ENCODE measurements around the gene TMEM127. TPM values are rescaled to one million over a fixed set of nuclear protein-coding genes. Genes with fewer than 3 reads are reported as not detected.

TMEM127 gene
- total RNA-seq, 2 donors from 2014 or later = 40.4 to 50.4 TPM

GRCh38 chr2:96236882-96237281 lies 28.9 kb downstream of the TMEM127 start:
- intact Hi-C loops (cut with DNase I) = no loop called here
- no peak overlapping the region for H3K27ac ChIP-seq
- WGBS = 95% methylated on average over 1 of the region's 1 CpG
- DNase-seq (ENCODE audit: low spot score) = no peak
- H3K36me3 ChIP-seq = no peaks in the 10 kb centered on the region
- TF ChIP-seq POLR2A (IDR thresholded peaks at IDR 0.05) (no peak), CTCF (IDR thresholded peaks at IDR 0.05) (no peak)
- H3K4me3 ChIP-seq = no peak overlapping the region
- H3K27me3 ChIP-seq (replicated peaks; ENCODE audit: insufficient read depth) = no peaks in the 10 kb centered on the region
- no peaks in the 10 kb centered on the region for H3K4me1 ChIP-seq (replicated peaks)
- no peaks in the 10 kb centered on the region for H3K9me3 ChIP-seq

GRCh38 chr2:96233880-96234316 lies 31.9 kb downstream of the TMEM127 start:
- WGBS = 86% methylated on average over 4 of the region's 4 CpGs
- no peaks in the 10 kb centered on the region for H3K9me3 ChIP-seq
- TF ChIP-seq POLR2A (IDR thresholded peaks at IDR 0.05) (no peak), CTCF (IDR thresholded peaks at IDR 0.05) (no peak), POLR2AphosphoS5 (IDR thresholded peaks at IDR 0.05) (no peak)
- H3K4me3 ChIP-seq = no peak overlapping the region
- intact Hi-C loops (cut with DNase I) = no loop called here
- H3K27ac ChIP-seq = no peak overlapping the region
- H3K27me3 ChIP-seq (replicated peaks; ENCODE audit: insufficient read depth) = no peaks in the 10 kb centered on the region
- no peak for DNase-seq (ENCODE audit: low spot score)
- no peaks in the 10 kb centered on the region for H3K4me1 ChIP-seq (replicated peaks)
- no peaks in the 10 kb centered on the region for H3K36me3 ChIP-seq

- 93% methylated on average over 6 of the region's 6 CpGs for WGBS
- no peak for DNase-seq (ENCODE audit: low spot score)
- intact Hi-C loops (cut with DNase I) = no loop called here
- Histone ChIP-seq H3K9me3 (no peaks in the 10 kb centered on the region), H3K36me3 (no peaks in the 10 kb centered on the region), H3K4me1 (replicated peaks) (no peaks in the 10 kb centered on the region), H3K27me3 (replicated peaks; ENCODE audit: insufficient read depth) (no peaks in the 10 kb centered on the region), H3K4me3 (no peak overlapping the region), H3K27ac (no peak overlapping the region)
- TF ChIP-seq POLR2A (IDR thresholded peaks at IDR 0.05) = no peak
- no peak for TF ChIP-seq POLR2AphosphoS5 (IDR thresholded peaks at IDR 0.05)
- TF ChIP-seq CTCF (IDR thresholded peaks at IDR 0.05) = no peak
Measured at GRCh38 chr2:96233436-96233835, 32.4 kb downstream of the TMEM127 start.

- no peak for DNase-seq (ENCODE audit: low spot score)
Measured at GRCh38 chr2:96231316-96231715, 34.5 kb downstream of the TMEM127 start.

More at GRCh38 chr2:96231316-96231715, 34.5 kb downstream of the TMEM127 start:
- intact Hi-C loops (cut with DNase I) = no loop called here
- Histone ChIP-seq H3K4me1 (replicated peaks) (no peaks in the 10 kb centered on the region), H3K4me3 (no peak overlapping the region), H3K36me3 (no peaks in the 10 kb centered on the region), H3K27ac (no peak overlapping the region), H3K27me3 (replicated peaks; ENCODE audit: insufficient read depth) (no peaks in the 10 kb centered on the region), H3K9me3 (no peaks in the 10 kb centered on the region)
- TF ChIP-seq POLR2AphosphoS5 (IDR thresholded peaks at IDR 0.05) (no peak), CTCF (IDR thresholded peaks at IDR 0.05) (no peak), POLR2A (IDR thresholded peaks at IDR 0.05) (no peak)
- WGBS = 89% methylated on average over 4 of the region's 4 CpGs
